ENCODE measurements around the gene PALLD. TPM values are rescaled to one million over a fixed set of nuclear protein-coding genes. Genes with fewer than 3 reads are reported as not detected.

The PALLD gene
- total RNA-seq, 1 donor from 2014 or later, result 16.4 TPM

DNA sequence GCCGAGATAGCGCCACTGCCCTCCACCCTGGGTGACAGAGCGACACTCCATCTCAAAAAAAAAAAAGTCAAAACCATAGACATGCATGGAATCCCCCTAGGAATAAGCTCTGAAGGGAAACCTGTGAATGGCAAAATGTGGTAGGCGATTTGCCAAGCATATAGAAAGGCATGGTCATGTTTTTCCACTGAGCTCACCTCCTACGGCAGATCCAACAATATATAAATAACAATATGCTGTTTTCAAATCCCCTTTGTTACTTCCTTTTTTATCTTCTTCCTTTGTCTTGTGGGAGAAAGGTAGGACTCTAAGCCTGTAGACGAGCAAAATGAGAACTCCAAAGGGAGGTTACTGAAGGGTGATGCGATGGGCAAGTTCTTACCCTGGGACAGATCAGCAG is 219.0 kb downstream of the PALLD start:
- Mint-ChIP-seq H3K27ac (ENCODE audit: unreplicated experiment) (no peak overlapping the region), H3K36me3 (ENCODE audit: low read depth, unreplicated experiment) (no peaks in the 10 kb centered on the region), H3K4me1 (ENCODE audit: unreplicated experiment) (no peaks in the 10 kb centered on the region), H3K27me3 (ENCODE audit: unreplicated experiment) (no peaks in the 10 kb centered on the region), H3K9me3 (ENCODE audit: unreplicated experiment) (no peaks in the 10 kb centered on the region), H3K4me3 (ENCODE audit: unreplicated experiment) (no peak overlapping the region)
- TF ChIP-seq, protein P1, sequence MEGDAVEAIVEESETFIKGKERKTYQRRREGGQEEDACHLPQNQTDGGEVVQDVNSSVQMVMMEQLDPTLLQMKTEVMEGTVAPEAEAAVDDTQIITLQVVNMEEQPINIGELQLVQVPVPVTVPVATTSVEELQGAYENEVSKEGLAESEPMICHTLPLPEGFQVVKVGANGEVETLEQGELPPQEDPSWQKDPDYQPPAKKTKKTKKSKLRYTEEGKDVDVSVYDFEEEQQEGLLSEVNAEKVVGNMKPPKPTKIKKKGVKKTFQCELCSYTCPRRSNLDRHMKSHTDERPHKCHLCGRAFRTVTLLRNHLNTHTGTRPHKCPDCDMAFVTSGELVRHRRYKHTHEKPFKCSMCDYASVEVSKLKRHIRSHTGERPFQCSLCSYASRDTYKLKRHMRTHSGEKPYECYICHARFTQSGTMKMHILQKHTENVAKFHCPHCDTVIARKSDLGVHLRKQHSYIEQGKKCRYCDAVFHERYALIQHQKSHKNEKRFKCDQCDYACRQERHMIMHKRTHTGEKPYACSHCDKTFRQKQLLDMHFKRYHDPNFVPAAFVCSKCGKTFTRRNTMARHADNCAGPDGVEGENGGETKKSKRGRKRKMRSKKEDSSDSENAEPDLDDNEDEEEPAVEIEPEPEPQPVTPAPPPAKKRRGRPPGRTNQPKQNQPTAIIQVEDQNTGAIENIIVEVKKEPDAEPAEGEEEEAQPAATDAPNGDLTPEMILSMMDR (IDR thresholded peaks at IDR 0.05; ENCODE audit: unreplicated experiment), result no peak
- no peak for DNase-seq (ENCODE audit: low spot score)

DNA sequence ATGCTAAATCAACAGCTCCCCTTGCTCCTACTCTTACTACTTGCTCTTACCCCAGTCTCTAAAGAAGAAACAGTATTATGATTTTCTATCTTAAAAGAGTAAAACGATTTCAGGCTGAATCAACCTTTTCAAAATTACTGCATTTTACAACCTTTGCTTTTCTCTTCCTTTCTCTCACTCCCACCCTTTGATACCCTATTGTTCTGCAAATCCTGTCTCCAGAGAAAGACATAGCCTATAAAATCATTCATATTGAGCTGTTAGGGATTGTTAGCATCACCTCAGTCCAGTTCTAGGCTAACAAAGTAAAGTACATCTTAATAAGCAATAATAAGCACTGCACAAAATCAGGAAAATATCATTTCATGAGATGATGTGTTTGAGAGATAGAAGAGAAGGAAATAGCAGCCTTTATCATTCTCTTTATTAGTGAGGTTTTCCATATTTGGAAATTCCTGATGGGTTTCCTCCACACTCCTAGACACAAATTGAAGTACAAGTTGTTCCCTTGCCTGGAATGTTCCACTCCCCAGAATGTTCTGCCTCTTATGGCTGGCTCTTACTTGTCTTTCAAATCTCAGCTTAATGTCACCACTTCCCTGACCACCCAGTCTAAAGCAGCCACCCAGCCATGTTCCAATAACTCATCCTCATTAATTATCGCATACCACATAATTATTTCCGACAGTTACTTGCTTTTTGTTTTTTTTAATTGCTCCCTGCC is 219.7 kb downstream of the PALLD start:
- H3K4me1 Mint-ChIP-seq (ENCODE audit: unreplicated experiment), result no peaks in the 10 kb centered on the region
- H3K36me3 Mint-ChIP-seq (ENCODE audit: low read depth, unreplicated experiment), result no peaks in the 10 kb centered on the region
- TF ChIP-seq, protein P1 (IDR thresholded peaks at IDR 0.05; ENCODE audit: unreplicated experiment), result no peak
- no peak for DNase-seq (ENCODE audit: low spot score)
- H3K4me3 Mint-ChIP-seq (ENCODE audit: unreplicated experiment), result no peak overlapping the region
- no peaks in the 10 kb centered on the region for H3K9me3 Mint-ChIP-seq (ENCODE audit: unreplicated experiment)
- H3K27ac Mint-ChIP-seq (ENCODE audit: unreplicated experiment), result no peak overlapping the region
- H3K27me3 Mint-ChIP-seq (ENCODE audit: unreplicated experiment), result no peaks in the 10 kb centered on the region

GRCh38 chr4:168717847-168718246 is 221.0 kb downstream of the PALLD start:
- H3K27ac Mint-ChIP-seq (ENCODE audit: unreplicated experiment), result no peak overlapping the region
- no peak overlapping the region for H3K4me3 Mint-ChIP-seq (ENCODE audit: unreplicated experiment)
- no peaks in the 10 kb centered on the region for H3K27me3 Mint-ChIP-seq (ENCODE audit: unreplicated experiment)
- TF ChIP-seq, protein P1 (IDR thresholded peaks at IDR 0.05; ENCODE audit: unreplicated experiment), result no peak
- no peaks in the 10 kb centered on the region for H3K9me3 Mint-ChIP-seq (ENCODE audit: unreplicated experiment)
- no peak for DNase-seq (ENCODE audit: low spot score)
- no peaks in the 10 kb centered on the region for H3K4me1 Mint-ChIP-seq (ENCODE audit: unreplicated experiment)
- H3K36me3 Mint-ChIP-seq (ENCODE audit: low read depth, unreplicated experiment), result no peaks in the 10 kb centered on the region

GRCh38 chr4:168719725-168720124 is 222.9 kb downstream of the PALLD start:
- DNase-seq (ENCODE audit: low spot score), result no peak
- Mint-ChIP-seq H3K4me3 (ENCODE audit: unreplicated experiment) (no peak overlapping the region), H3K27me3 (ENCODE audit: unreplicated experiment) (no peaks in the 10 kb centered on the region), H3K27ac (ENCODE audit: unreplicated experiment) (no peak overlapping the region), H3K9me3 (ENCODE audit: unreplicated experiment) (no peaks in the 10 kb centered on the region), H3K4me1 (ENCODE audit: unreplicated experiment) (no peaks in the 10 kb centered on the region), H3K36me3 (ENCODE audit: low read depth, unreplicated experiment) (no peaks in the 10 kb centered on the region)
- TF ChIP-seq, protein P1 (IDR thresholded peaks at IDR 0.05; ENCODE audit: unreplicated experiment), result no peak

GRCh38 chr4:168720396-168720900 is 223.6 kb downstream of the PALLD start:
- Mint-ChIP-seq H3K36me3 (ENCODE audit: low read depth, unreplicated experiment) (no peaks in the 10 kb centered on the region), H3K27me3 (ENCODE audit: unreplicated experiment) (no peaks in the 10 kb centered on the region), H3K9me3 (ENCODE audit: unreplicated experiment) (no peaks in the 10 kb centered on the region), H3K4me3 (ENCODE audit: unreplicated experiment) (no peak overlapping the region), H3K27ac (ENCODE audit: unreplicated experiment) (no peak overlapping the region), H3K4me1 (ENCODE audit: unreplicated experiment) (no peaks in the 10 kb centered on the region)
- TF ChIP-seq, protein P1 (IDR thresholded peaks at IDR 0.05; ENCODE audit: unreplicated experiment), result no peak
- no peak for DNase-seq (ENCODE audit: low spot score)
